ENCODE results near the gene IL1RAPL2. TPM values are rescaled to one million over a fixed set of nuclear protein-coding genes. Genes with fewer than 3 reads are reported as not detected.
A peak's percentile ranks its signal among the peaks of the same experiment; 100 is the strongest.

The IL1RAPL2 gene
- polyA plus RNA-seq, 1 of the 3 experiments (the other 2 are of a cell fraction): 0.13 TPM

DNA sequence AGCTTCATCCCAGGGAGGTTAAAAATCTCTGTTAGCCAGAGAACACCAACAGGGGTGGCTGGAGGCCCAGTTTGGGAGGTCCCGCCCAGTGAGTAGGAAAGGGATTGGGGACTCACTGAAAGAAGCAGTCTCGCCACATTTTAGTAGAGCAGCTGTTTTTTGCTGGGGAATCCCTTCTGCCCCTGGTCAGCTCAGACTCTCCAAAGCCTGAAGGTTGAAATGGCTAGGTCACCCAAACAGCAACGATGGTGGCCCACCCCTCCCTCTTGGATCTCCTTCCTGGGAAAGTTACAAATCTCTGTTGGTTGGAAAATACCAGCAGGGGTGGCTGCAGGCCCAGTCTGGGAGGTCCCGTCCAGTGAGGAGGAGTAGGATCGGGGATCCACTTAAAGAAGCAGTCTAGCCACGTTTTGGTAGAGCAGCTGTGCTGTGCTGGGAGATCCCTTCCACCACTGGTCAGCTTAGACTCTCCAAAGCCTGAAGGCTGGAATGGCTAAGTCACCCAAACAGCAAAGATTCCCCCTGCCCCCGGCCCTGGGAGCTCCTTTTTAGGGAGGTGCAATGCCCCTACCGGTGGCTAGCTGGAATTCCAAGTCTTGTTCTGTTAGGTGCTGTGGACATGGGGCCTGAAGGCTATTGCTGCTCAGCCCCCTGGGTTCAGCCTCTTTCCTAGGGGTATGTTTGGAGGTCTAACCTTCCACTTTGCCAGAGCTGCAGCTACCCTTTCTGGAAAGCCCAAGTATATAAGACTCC, 694.5 kb downstream of the IL1RAPL2 start:
- TF ChIP-seq FOXJ3 (CRISPR knock-in tag; IDR thresholded peaks at IDR 0.05): no peak
- TF ChIP-seq, protein P1, sequence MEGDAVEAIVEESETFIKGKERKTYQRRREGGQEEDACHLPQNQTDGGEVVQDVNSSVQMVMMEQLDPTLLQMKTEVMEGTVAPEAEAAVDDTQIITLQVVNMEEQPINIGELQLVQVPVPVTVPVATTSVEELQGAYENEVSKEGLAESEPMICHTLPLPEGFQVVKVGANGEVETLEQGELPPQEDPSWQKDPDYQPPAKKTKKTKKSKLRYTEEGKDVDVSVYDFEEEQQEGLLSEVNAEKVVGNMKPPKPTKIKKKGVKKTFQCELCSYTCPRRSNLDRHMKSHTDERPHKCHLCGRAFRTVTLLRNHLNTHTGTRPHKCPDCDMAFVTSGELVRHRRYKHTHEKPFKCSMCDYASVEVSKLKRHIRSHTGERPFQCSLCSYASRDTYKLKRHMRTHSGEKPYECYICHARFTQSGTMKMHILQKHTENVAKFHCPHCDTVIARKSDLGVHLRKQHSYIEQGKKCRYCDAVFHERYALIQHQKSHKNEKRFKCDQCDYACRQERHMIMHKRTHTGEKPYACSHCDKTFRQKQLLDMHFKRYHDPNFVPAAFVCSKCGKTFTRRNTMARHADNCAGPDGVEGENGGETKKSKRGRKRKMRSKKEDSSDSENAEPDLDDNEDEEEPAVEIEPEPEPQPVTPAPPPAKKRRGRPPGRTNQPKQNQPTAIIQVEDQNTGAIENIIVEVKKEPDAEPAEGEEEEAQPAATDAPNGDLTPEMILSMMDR (IDR thresholded peaks at IDR 0.05): peak; percentile 21; the same call in 1 of the 2 replicates
- H3K4me2 ChIP-seq: no peak overlapping the region
- H3K9me2 ChIP-seq: no peaks in the 10 kb centered on the region
- H4K20me1 ChIP-seq (ENCODE audit: insufficient read depth): no peaks in the 10 kb centered on the region
- H3K79me2 ChIP-seq (ENCODE audit: insufficient read depth): no peaks in the 10 kb centered on the region
- no peaks in the 10 kb centered on the region for H3K9me3 ChIP-seq
- no peak overlapping the region for H2AFZ ChIP-seq (ENCODE audit: low read depth)
- POLR2A ChIA-PET: no interaction called here
- 2% methylated on average over 5 of the region's 8 CpGs for WGBS (ENCODE audit: low lambda C conversion rate)
- no peaks in the 10 kb centered on the region for H3K4me1 ChIP-seq (ENCODE audit: control insufficient read depth in 1 of 2, insufficient read depth in 2 of 2, low read depth in 1 of 2, low read length in 1 of 2)
- H3K36me3 ChIP-seq (replicated peaks in 1 of 2; ENCODE audit: control insufficient read depth in 1 of 2, insufficient read depth in 2 of 2, low read length in 1 of 2): no peaks in the 10 kb centered on the region
- H3K4me3 ChIP-seq (ENCODE audit: low read depth in 2 of 2, low read length in 1 of 2): no peak overlapping the region
- no peak overlapping the region for H3K27ac ChIP-seq (ENCODE audit: low read depth in 2 of 2, low read length in 1 of 2)
- H3K9ac ChIP-seq: no peak overlapping the region
- DNase-seq: peak; percentile 0
- CTCF ChIA-PET: interaction anchor here (1.3 kb wide), 1 partner anchor 71 kb away, joined by 3 read pairs; no protein-coding TSS in a partner anchor
- no peaks in the 10 kb centered on the region for H3F3A ChIP-seq (replicated peaks; ENCODE audit: insufficient read depth)
- H3K27me3 ChIP-seq (ENCODE audit: insufficient read depth): no peaks in the 10 kb centered on the region

DNA sequence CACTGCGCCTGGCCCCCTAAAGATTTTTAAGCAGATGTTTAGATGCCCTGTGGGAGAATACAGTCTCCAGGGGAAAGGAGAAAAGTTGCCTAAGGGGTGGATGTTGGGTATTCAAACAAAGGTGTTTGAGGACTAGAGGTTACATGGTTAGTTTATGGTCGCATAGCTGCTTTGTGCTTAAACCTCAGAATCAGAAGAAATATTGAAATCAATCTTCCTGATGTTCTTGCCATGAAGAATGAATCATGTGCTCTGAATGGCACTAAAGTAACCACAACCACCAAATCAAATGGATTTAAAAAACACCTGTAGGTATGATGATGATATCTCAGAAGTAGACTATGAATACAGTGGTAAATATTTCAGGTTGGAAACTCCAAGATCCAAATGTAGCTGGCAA, 697.2 kb downstream of the IL1RAPL2 start:
- 0% methylated on average over 2 of the region's 2 CpGs for WGBS (ENCODE audit: low lambda C conversion rate)
- POLR2A ChIA-PET: no interaction called here
- no peak for TF ChIP-seq GABPA (IDR thresholded peaks at IDR 0.05; ENCODE audit: low read depth)
- TF ChIP-seq GATA2 (CRISPR knock-in tag; IDR thresholded peaks at IDR 0.05): no peak
- TF ChIP-seq EP300 (IDR thresholded peaks at IDR 0.05; ENCODE audit: borderline replicate concordance in 1 of 2, low read depth in 1 of 2, low read length in 1 of 2): no peak
- TF ChIP-seq, protein P2, sequence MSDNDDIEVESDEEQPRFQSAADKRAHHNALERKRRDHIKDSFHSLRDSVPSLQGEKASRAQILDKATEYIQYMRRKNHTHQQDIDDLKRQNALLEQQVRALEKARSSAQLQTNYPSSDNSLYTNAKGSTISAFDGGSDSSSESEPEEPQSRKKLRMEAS (IDR thresholded peaks at IDR 0.05; ENCODE audit: low read depth): no peak
- TF ChIP-seq TCF12 (IDR thresholded peaks at IDR 0.05): no peak
- TF ChIP-seq, protein P3, sequence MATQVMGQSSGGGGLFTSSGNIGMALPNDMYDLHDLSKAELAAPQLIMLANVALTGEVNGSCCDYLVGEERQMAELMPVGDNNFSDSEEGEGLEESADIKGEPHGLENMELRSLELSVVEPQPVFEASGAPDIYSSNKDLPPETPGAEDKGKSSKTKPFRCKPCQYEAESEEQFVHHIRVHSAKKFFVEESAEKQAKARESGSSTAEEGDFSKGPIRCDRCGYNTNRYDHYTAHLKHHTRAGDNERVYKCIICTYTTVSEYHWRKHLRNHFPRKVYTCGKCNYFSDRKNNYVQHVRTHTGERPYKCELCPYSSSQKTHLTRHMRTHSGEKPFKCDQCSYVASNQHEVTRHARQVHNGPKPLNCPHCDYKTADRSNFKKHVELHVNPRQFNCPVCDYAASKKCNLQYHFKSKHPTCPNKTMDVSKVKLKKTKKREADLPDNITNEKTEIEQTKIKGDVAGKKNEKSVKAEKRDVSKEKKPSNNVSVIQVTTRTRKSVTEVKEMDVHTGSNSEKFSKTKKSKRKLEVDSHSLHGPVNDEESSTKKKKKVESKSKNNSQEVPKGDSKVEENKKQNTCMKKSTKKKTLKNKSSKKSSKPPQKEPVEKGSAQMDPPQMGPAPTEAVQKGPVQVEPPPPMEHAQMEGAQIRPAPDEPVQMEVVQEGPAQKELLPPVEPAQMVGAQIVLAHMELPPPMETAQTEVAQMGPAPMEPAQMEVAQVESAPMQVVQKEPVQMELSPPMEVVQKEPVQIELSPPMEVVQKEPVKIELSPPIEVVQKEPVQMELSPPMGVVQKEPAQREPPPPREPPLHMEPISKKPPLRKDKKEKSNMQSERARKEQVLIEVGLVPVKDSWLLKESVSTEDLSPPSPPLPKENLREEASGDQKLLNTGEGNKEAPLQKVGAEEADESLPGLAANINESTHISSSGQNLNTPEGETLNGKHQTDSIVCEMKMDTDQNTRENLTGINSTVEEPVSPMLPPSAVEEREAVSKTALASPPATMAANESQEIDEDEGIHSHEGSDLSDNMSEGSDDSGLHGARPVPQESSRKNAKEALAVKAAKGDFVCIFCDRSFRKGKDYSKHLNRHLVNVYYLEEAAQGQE (IDR thresholded peaks at IDR 0.05; ENCODE audit: low read depth, low read length): no peak
- TF ChIP-seq YY1 (IDR thresholded peaks at IDR 0.05; ENCODE audit: low read depth): no peak
- TF ChIP-seq MEF2A (IDR thresholded peaks at IDR 0.05; ENCODE audit: borderline replicate concordance, low read depth): no peak
- no peak for TF ChIP-seq RFX5 (IDR thresholded peaks at IDR 0.05; ENCODE audit: low read length)
- TF ChIP-seq NFIC (IDR thresholded peaks at IDR 0.05; ENCODE audit: borderline replicate concordance): no peak
- TF ChIP-seq, protein P4, sequence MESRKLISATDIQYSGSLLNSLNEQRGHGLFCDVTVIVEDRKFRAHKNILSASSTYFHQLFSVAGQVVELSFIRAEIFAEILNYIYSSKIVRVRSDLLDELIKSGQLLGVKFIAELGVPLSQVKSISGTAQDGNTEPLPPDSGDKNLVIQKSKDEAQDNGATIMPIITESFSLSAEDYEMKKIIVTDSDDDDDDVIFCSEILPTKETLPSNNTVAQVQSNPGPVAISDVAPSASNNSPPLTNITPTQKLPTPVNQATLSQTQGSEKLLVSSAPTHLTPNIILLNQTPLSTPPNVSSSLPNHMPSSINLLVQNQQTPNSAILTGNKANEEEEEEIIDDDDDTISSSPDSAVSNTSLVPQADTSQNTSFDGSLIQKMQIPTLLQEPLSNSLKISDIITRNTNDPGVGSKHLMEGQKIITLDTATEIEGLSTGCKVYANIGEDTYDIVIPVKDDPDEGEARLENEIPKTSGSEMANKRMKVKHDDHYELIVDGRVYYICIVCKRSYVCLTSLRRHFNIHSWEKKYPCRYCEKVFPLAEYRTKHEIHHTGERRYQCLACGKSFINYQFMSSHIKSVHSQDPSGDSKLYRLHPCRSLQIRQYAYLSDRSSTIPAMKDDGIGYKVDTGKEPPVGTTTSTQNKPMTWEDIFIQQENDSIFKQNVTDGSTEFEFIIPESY (IDR thresholded peaks at IDR 0.05; ENCODE audit: borderline replicate concordance, low read depth): no peak
- TF ChIP-seq, protein P5, sequence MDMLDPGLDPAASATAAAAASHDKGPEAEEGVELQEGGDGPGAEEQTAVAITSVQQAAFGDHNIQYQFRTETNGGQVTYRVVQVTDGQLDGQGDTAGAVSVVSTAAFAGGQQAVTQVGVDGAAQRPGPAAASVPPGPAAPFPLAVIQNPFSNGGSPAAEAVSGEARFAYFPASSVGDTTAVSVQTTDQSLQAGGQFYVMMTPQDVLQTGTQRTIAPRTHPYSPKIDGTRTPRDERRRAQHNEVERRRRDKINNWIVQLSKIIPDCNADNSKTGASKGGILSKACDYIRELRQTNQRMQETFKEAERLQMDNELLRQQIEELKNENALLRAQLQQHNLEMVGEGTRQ (IDR thresholded peaks at IDR 0.05; ENCODE audit: borderline replicate concordance, low read depth, low read length): no peak
- TF ChIP-seq SIN3A (IDR thresholded peaks at IDR 0.05; ENCODE audit: borderline replicate concordance, low read depth, low read length): no peak
- TF ChIP-seq, protein P1 (IDR thresholded peaks at IDR 0.05): no peak

More for the DNA sequence above, 697.2 kb downstream of the IL1RAPL2 start:
- no peaks in the 10 kb centered on the region for H4K20me1 ChIP-seq (ENCODE audit: insufficient read depth)
- no peaks in the 10 kb centered on the region for H3K4me1 ChIP-seq (ENCODE audit: control insufficient read depth in 1 of 2, insufficient read depth in 2 of 2, low read depth in 1 of 2, low read length in 1 of 2)
- no peak for DNase-seq
- H3K27me3 ChIP-seq (ENCODE audit: insufficient read depth): no peaks in the 10 kb centered on the region
- CTCF ChIA-PET: no interaction called here
- H3K27ac ChIP-seq (ENCODE audit: low read depth in 2 of 2, low read length in 1 of 2): no peak overlapping the region
- no peak overlapping the region for H3K4me3 ChIP-seq (ENCODE audit: low read depth in 2 of 2, low read length in 1 of 2)
- H3K36me3 ChIP-seq (replicated peaks in 1 of 2; ENCODE audit: control insufficient read depth in 1 of 2, insufficient read depth in 2 of 2, low read length in 1 of 2): no peaks in the 10 kb centered on the region
- H3K4me2 ChIP-seq: no peak overlapping the region
- no peaks in the 10 kb centered on the region for H3K79me2 ChIP-seq (ENCODE audit: insufficient read depth)
- no peak overlapping the region for H2AFZ ChIP-seq (ENCODE audit: low read depth)
- H3K9me2 ChIP-seq: no peaks in the 10 kb centered on the region
- no peaks in the 10 kb centered on the region for H3F3A ChIP-seq (replicated peaks; ENCODE audit: insufficient read depth)
- H3K9ac ChIP-seq: no peak overlapping the region
- H3K9me3 ChIP-seq: no peaks in the 10 kb centered on the region

Measured in SK-N-SH (cell line).